CD4-positive, alpha-beta T cell (primary cell): ENCODE results near the gene LANCL2. TPM values are rescaled to one million over a fixed set of nuclear protein-coding genes. Genes with fewer than 3 reads are reported as not detected.
"Not testable (repeated sequence)": the region's sequence is repeated elsewhere in the genome, so short reads cannot be mapped to it uniquely, and the experiment has no call there.

ENCODE experiments used
- ATAC-seq: fragments of 200-7000 bp; cut with Tn5 transposase; one replicate; pipeline ENCODE4 v1.10.0; 2022; ENCODE audit warnings: mild to moderate bottlenecking; ENCODE audit not compliant: poor library complexity
- CTCF ChIA-PET: fragments of 350-600 bp; sonication (Branson Sonifier 250); formaldehyde crosslinking; loops from one replicate; lab custom pipeline; 2021; ENCODE audit warnings: antibody characterized with exemption, inconsistent platforms; lab: Charles Lee
- POLR2A ChIA-PET: fragments of 350-600 bp; sonication (Branson Sonifier 250); formaldehyde crosslinking; loops from one replicate; lab custom pipeline; 2021; ENCODE audit warnings: antibody characterized with exemption, inconsistent platforms; lab: Charles Lee
- DNase-seq, 14 experiments: peaks; one replicate each; pipeline ENCODE4 v3.0.0-alpha.2; 2013 to 2020; ENCODE audit warnings: mixed read lengths in 2 of 14
- H3K27ac ChIP-seq, 2 donors: one replicate each; pipeline versions ENCODE4 v1.5.1 to v1.7.0; 2013; ENCODE audit warnings: low read length in 2 of 2, low read depth in 1 of 2, mild to moderate bottlenecking in 1 of 2
- H3K27me3 ChIP-seq, 2 experiments: 1 replicate in 1 of 2; 2 replicates in 1 of 2; pipeline versions ENCODE4 v1.6.1 to v1.7.0; 2013; ENCODE audit warnings: low read length in 2 of 2, control low read depth in 1 of 2, mild to moderate bottlenecking in 1 of 2, moderate library complexity in 1 of 2; ENCODE audit not compliant: insufficient read depth in 2 of 2, control insufficient read depth in 1 of 2
- H3K36me3 ChIP-seq: one replicate; pipeline ENCODE4 v1.6.1; 2013; ENCODE audit warnings: low read length, control low read depth; ENCODE audit not compliant: insufficient read depth
- H3K4me1 ChIP-seq: one replicate; pipeline ENCODE4 v1.6.1; 2013; ENCODE audit warnings: low read length, control low read depth; ENCODE audit not compliant: insufficient read depth
- H3K4me3 ChIP-seq: one replicate; pipeline ENCODE4 v1.5.1; 2013; ENCODE audit warnings: mild to moderate bottlenecking, low read length, moderate library complexity
- H3K9me3 ChIP-seq, 2 experiments: 1 replicate in 1 of 2; 2 replicates in 1 of 2; pipeline versions ENCODE4 v1.6.1 to v1.7.0; 2013; ENCODE audit warnings: low read length in 2 of 2, mild to moderate bottlenecking in 2 of 2, control low read depth in 1 of 2, moderate library complexity in 1 of 2; ENCODE audit not compliant: control insufficient read depth in 1 of 2, insufficient read depth in 1 of 2
- H3K27ac Mint-ChIP-seq: one replicate; pipeline ENCODE4 v1.8.0; 2020; ENCODE audit warnings: mixed read lengths
- H3K27me3 Mint-ChIP-seq: one replicate; pipeline ENCODE4 v1.8.0; 2021; ENCODE audit warnings: mixed read lengths
- H3K36me3 Mint-ChIP-seq: one replicate; pipeline ENCODE4 v1.8.0; 2021; ENCODE audit warnings: low read depth, mixed read lengths
- H3K4me1 Mint-ChIP-seq: one replicate; pipeline ENCODE4 v1.8.0; 2021; ENCODE audit warnings: low read depth, mixed read lengths
- H3K4me3 Mint-ChIP-seq: one replicate; pipeline ENCODE4 v1.8.0; 2020; ENCODE audit warnings: mild to moderate bottlenecking, mixed read lengths
- H3K9me3 Mint-ChIP-seq: one replicate; pipeline ENCODE4 v1.8.0; 2020; ENCODE audit warnings: mixed read lengths
- intact Hi-C, 2 experiments: fragments of 100-400 bp; cut with DNase I in 1 of 2; cut with micrococcal nuclease in 1 of 2; formaldehyde crosslinking; loops; one replicate each; pipeline versions ENCODE4 v1.15.1 to v1.9.0; 2023 to 2025; cut with DNase I, micrococcal nuclease
- total RNA-seq, 174 experiments: library from RNA in 2 of 174; stranded (reverse) in 2 of 174; gene quantifications; one replicate each; pipeline ENCODE4 v1.2.3 and lab custom pipeline; 2021 to 2026
- TF ChIP-seq, protein P1 (sequence below): fragments of 200-600 bp; IDR thresholded peaks from one replicate; pipeline ENCODE4 v1.8.0; 2022; ENCODE audit warnings: antibody characterized with exemption, mild to moderate bottlenecking

LANCL2 gene
- total RNA-seq, 2 experiments from 2014 or later = 7.1 to 9.0 TPM

- Mint-ChIP-seq H3K4me3 (no peak overlapping the region), H3K27me3 (peaks cover 47% of the 10 kb centered on the region), H3K9me3 (no peaks in the 10 kb centered on the region), H3K4me1 (no peaks in the 10 kb centered on the region), H3K27ac (no peak overlapping the region), H3K36me3 (no peaks in the 10 kb centered on the region)
- DNase-seq (no peak), ATAC-seq (no peak)
- POLR2A ChIA-PET = no interaction called here
- Histone ChIP-seq H3K9me3 (no peaks in the 10 kb centered on the region), H3K4me1 (no peaks in the 10 kb centered on the region), H3K27ac (no peak overlapping the region), H3K36me3 (no peaks in the 10 kb centered on the region), H3K27me3 (no peaks in the 10 kb centered on the region), H3K4me3 (no peak overlapping the region)
- intact Hi-C loops = no loop called here
- TF ChIP-seq, protein P1, sequence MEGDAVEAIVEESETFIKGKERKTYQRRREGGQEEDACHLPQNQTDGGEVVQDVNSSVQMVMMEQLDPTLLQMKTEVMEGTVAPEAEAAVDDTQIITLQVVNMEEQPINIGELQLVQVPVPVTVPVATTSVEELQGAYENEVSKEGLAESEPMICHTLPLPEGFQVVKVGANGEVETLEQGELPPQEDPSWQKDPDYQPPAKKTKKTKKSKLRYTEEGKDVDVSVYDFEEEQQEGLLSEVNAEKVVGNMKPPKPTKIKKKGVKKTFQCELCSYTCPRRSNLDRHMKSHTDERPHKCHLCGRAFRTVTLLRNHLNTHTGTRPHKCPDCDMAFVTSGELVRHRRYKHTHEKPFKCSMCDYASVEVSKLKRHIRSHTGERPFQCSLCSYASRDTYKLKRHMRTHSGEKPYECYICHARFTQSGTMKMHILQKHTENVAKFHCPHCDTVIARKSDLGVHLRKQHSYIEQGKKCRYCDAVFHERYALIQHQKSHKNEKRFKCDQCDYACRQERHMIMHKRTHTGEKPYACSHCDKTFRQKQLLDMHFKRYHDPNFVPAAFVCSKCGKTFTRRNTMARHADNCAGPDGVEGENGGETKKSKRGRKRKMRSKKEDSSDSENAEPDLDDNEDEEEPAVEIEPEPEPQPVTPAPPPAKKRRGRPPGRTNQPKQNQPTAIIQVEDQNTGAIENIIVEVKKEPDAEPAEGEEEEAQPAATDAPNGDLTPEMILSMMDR = no peak
- CTCF ChIA-PET = no interaction called here
Measured at GRCh38 chr7:55350281-55350680, 14.9 kb upstream of the LANCL2 start.

DNA sequence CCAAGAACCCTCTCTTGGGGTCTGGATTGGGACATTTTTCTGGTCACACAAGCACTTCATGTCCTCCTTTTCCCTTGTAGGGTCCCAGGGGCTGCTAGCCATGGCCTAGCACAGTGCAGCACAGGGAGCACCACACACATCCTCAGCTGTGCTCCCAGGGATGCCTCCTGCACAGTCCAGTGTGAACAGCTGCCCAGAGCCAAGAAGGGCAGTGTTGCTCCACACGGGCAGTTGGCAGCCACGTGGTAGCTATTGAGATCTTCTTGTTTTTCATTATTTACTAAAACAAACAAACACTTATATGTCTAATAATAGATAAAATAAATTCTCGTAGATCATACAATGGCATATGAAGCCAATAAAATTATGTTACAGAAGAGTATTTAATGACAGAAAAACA, 13.9 kb upstream of the LANCL2 start:
- no peak overlapping the region for H3K27ac ChIP-seq
- Mint-ChIP-seq H3K27me3 (peaks cover 41% of the 10 kb centered on the region), H3K36me3 (no peaks in the 10 kb centered on the region), H3K4me3 (no peak overlapping the region), H3K9me3 (no peaks in the 10 kb centered on the region), H3K27ac (no peak overlapping the region), H3K4me1 (no peaks in the 10 kb centered on the region)
- intact Hi-C loops = no loop called here
- ChIA-PET POLR2A (interaction anchor here (1.5 kb wide), 1 partner anchor 15 kb away, joined by 3 read pairs; no protein-coding TSS in a partner anchor), CTCF (no interaction called here)
- ATAC-seq (no peak), DNase-seq (no peak)
- no peak overlapping the region for H3K4me3 ChIP-seq
- no peaks in the 10 kb centered on the region for H3K4me1 ChIP-seq
- no peaks in the 10 kb centered on the region for H3K27me3 ChIP-seq
- H3K9me3 ChIP-seq = no peaks in the 10 kb centered on the region
- no peaks in the 10 kb centered on the region for H3K36me3 ChIP-seq
- TF ChIP-seq, protein P1 = no peak

- H3K4me1 Mint-ChIP-seq, H3K36me3 ChIP-seq, H3K4me3 ChIP-seq, DNase-seq, H3K36me3 Mint-ChIP-seq, H3K4me1 ChIP-seq, H3K27ac Mint-ChIP-seq, intact Hi-C loops, H3K4me3 Mint-ChIP-seq, H3K27me3 ChIP-seq, H3K9me3 ChIP-seq, CTCF ChIA-PET, H3K27ac ChIP-seq, H3K9me3 Mint-ChIP-seq, ATAC-seq, POLR2A ChIA-PET: not testable (repeated sequence)
- H3K27me3 Mint-ChIP-seq = peaks cover 31% of the 10 kb centered on the region
Measured at GRCh38 chr7:55352947-55353273, 12.2 kb upstream of the LANCL2 start.

GRCh38 chr7:55360486-55360885, 4.7 kb upstream of the LANCL2 start:
- no peak for ATAC-seq
- no peaks in the 10 kb centered on the region for H3K36me3 ChIP-seq
- peaks cover 5% of the 10 kb centered on the region for H3K4me1 ChIP-seq
- TF ChIP-seq, protein P1 = no peak
- ChIA-PET CTCF (no interaction called here), POLR2A (no interaction called here)
- Mint-ChIP-seq H3K4me3 (no peak overlapping the region), H3K27ac (no peak overlapping the region), H3K36me3 (peaks cover 6% of the 10 kb centered on the region), H3K9me3 (no peaks in the 10 kb centered on the region), H3K4me1 (peaks cover 10% of the 10 kb centered on the region), H3K27me3 (peaks cover 15% of the 10 kb centered on the region)
- H3K4me3 ChIP-seq = no peak overlapping the region
- DNase-seq = no peak
- no peak overlapping the region for H3K27ac ChIP-seq
- peaks cover 0 to 3% of the 10 kb centered on the region in 2 experiments for H3K27me3 ChIP-seq
- intact Hi-C loops = loop anchor here (5.0 to 10.0 kb wide), 2 partner anchors 524 to 607 kb away; partner anchors contain the start of gene ZNF713 (in 1 of the 2)
- no peaks in the 10 kb centered on the region for H3K9me3 ChIP-seq
